HEK293 (cell line): ENCODE measurements around the gene SYNGR3.

ENCODE experiments used
- CTCF ChIP-seq: fragments of 450-650 bp; formaldehyde crosslinking; IDR thresholded peaks from 2 replicates; pipeline ENCODE4 v1.5.1; 2016; ENCODE audit warnings: missing biosample characterization, missing genetic modification characterization
- KLF16 ChIP-seq: fragments of 450-650 bp; formaldehyde crosslinking; IDR thresholded peaks from 2 replicates; pipeline ENCODE4 v1.5.1; 2017; ENCODE audit warnings: missing biosample characterization, missing genetic modification characterization
- PRDM10 ChIP-seq: fragments of 450-650 bp; formaldehyde crosslinking; IDR thresholded peaks from 2 replicates; pipeline ENCODE4 v1.5.1; 2016; ENCODE audit warnings: missing biosample characterization, missing genetic modification characterization
- SCRT2 ChIP-seq: fragments of 450-650 bp; formaldehyde crosslinking; IDR thresholded peaks from 2 replicates; pipeline ENCODE4 v1.5.1; 2016; ENCODE audit warnings: missing biosample characterization, missing genetic modification characterization
- SP2 ChIP-seq: fragments of 450-650 bp; formaldehyde crosslinking; IDR thresholded peaks from 2 replicates; pipeline ENCODE4 v1.5.1; 2016; ENCODE audit warnings: missing biosample characterization, missing genetic modification characterization
- TCF7L2 ChIP-seq: IDR thresholded peaks from 2 replicates; pipeline ENCODE4 v1.6.1; 2011; ENCODE audit warnings: low read depth, mild to moderate bottlenecking, inconsistent platforms, low read length, moderate library complexity, borderline replicate concordance
- YY2 ChIP-seq: fragments of 450-650 bp; formaldehyde crosslinking; IDR thresholded peaks from 2 replicates; pipeline ENCODE4 v1.5.1; 2016; ENCODE audit warnings: missing biosample characterization, missing genetic modification characterization
- ZBTB17 ChIP-seq: fragments of 450-650 bp; formaldehyde crosslinking; IDR thresholded peaks from 2 replicates; pipeline ENCODE4 v1.5.1; 2016; ENCODE audit warnings: missing biosample characterization, missing genetic modification characterization
- ZBTB8A ChIP-seq: fragments of 450-650 bp; formaldehyde crosslinking; IDR thresholded peaks from 2 replicates; pipeline ENCODE4 v1.5.1; 2016; ENCODE audit warnings: missing biosample characterization, missing genetic modification characterization
- ZNF202 ChIP-seq: fragments of 450-650 bp; formaldehyde crosslinking; IDR thresholded peaks from 2 replicates; pipeline ENCODE4 v1.5.1; 2016; ENCODE audit warnings: missing biosample characterization, missing genetic modification characterization, borderline replicate concordance
- ZNF335 ChIP-seq: fragments of 450-650 bp; formaldehyde crosslinking; conservative IDR thresholded peaks from 2 replicates; pipeline ENCODE4 v1.5.1; 2016; ENCODE audit warnings: missing biosample characterization, missing genetic modification characterization
- ZNF600 ChIP-seq: fragments of 450-650 bp; formaldehyde crosslinking; IDR thresholded peaks from 2 replicates; pipeline ENCODE4 v1.5.1; 2016; ENCODE audit warnings: missing biosample characterization, missing genetic modification characterization
- ZNF707 ChIP-seq: fragments of 450-650 bp; formaldehyde crosslinking; IDR thresholded peaks from 2 replicates; pipeline ENCODE4 v1.5.1; 2016; ENCODE audit warnings: missing biosample characterization, missing genetic modification characterization

GRCh38 chr16:1999866-2000514, 10.2 kb downstream of the SYNGR3 start:
- TF ChIP-seq CTCF (tag by site-specific recombination) (no peak), ZNF335 (tag by site-specific recombination) (no peak), ZBTB8A (no peak), TCF7L2 (no peak), SP2 (tag by site-specific recombination) (peak; percentile 41), ZBTB17 (tag by site-specific recombination) (no peak), ZNF707 (tag by site-specific recombination) (no peak), KLF16 (no peak), SCRT2 (tag by site-specific recombination) (peak; percentile 83), YY2 (tag by site-specific recombination) (no peak), ZNF202 (tag by site-specific recombination) (no peak), PRDM10 (tag by site-specific recombination) (no peak), ZNF600 (tag by site-specific recombination) (no peak)
